GM23338 (cell line): ENCODE data around the gene EIF3B.

ENCODE experiments used
- CREB1 ChIP-seq: fragments of 250-450 bp; sonication (Bioruptor Pico); IDR thresholded peaks from 2 replicates; pipeline ENCODE4 v1.5.0; 2020; ENCODE audit warnings: low read depth, mild to moderate bottlenecking, moderate library complexity
- CTCF ChIP-seq, 2 experiments: fragments of 200-600 bp in 1 of 2; sonication (generic) in 1 of 2; conservative IDR thresholded peaks; 2 replicates each; pipeline versions ENCODE4 v1.5.1 to v1.6.1; 2016 to 2017; ENCODE audit warnings: antibody characterized with exemption in 2 of 2, low read depth in 2 of 2, mild to moderate bottlenecking in 2 of 2, moderate library complexity in 1 of 2
- ETS1 ChIP-seq: IDR thresholded peaks from 2 replicates; pipeline ENCODE4 v1.6.1; 2016; ENCODE audit warnings: antibody characterized with exemption
- EZH2 ChIP-seq: fragments of 200-600 bp; sonication (generic); IDR thresholded peaks from one replicate; pipeline ENCODE4 v1.8.0; 2017; ENCODE audit warnings: antibody characterized with exemption, mild to moderate bottlenecking, low read depth; ENCODE audit not compliant: unreplicated experiment
- EZH2phosphoT487 ChIP-seq: fragments of 200-600 bp; sonication (generic); IDR thresholded peaks from one replicate; pipeline ENCODE4 v1.8.1; 2018; ENCODE audit warnings: antibody characterized with exemption; ENCODE audit not compliant: unreplicated experiment
- JUNB ChIP-seq: IDR thresholded peaks from one replicate; pipeline ENCODE4 v1.6.1; 2016; ENCODE audit warnings: antibody characterized with exemption; ENCODE audit not compliant: unreplicated experiment
- POLR2AphosphoS5 ChIP-seq: IDR thresholded peaks from 2 replicates; pipeline ENCODE4 v1.6.1; 2016; ENCODE audit warnings: antibody characterized with exemption, low read depth
- REST ChIP-seq: IDR thresholded peaks from one replicate; pipeline ENCODE4 v1.6.1; 2018; ENCODE audit warnings: antibody characterized with exemption; ENCODE audit not compliant: unreplicated experiment
- STAT1 ChIP-seq: IDR thresholded peaks from one replicate; pipeline ENCODE4 v1.6.1; 2016; ENCODE audit warnings: antibody characterized with exemption; ENCODE audit not compliant: unreplicated experiment

- TF ChIP-seq CTCF (conservative IDR thresholded peaks at IDR 0.05; ENCODE audit: low read depth in 2 of 2) (no peak), EZH2 (no peak), POLR2AphosphoS5 (no peak), REST (no peak), ETS1 (no peak), CREB1 (CRISPR knock-in tag) (no peak), JUNB (no peak), STAT1 (no peak), EZH2phosphoT487 (no peak)
These were observed 32.5 kb downstream of the EIF3B start for GRCh38 chr7:2386964-2387669.
